Prostate gland (tissue), 2 donors: ENCODE data around the gene DKC1. TPM values are rescaled to one million over a fixed set of nuclear protein-coding genes. Genes with fewer than 3 reads are reported as not detected.
"Not testable (repeated sequence)": the region's sequence is repeated elsewhere in the genome, so short reads cannot be mapped to it uniquely, and the experiment has no call there.

ENCODE experiments used
- DNase-seq: peaks from one replicate; pipeline ENCODE4 v3.0.0-alpha.2; 2019; ENCODE audit warnings: low spot score
- H3K27ac ChIP-seq, 2 donors: fragments of 200-600 bp; sonication (generic); 2 replicates each; pipeline ENCODE4 v1.5.1; 2017 to 2019
- H3K27me3 ChIP-seq: fragments of 200-600 bp; sonication (generic); replicated peaks from 2 replicates; pipeline ENCODE4 v1.5.1; 2019; ENCODE audit not compliant: insufficient read depth
- H3K36me3 ChIP-seq, 2 donors: fragments of 200-600 bp; sonication (generic); 1 replicate in 1 of 2; 2 replicates in 1 of 2; pipeline versions ENCODE4 v1.5.1 to v1.8.1; 2017 to 2019
- H3K4me1 ChIP-seq: fragments of 200-600 bp; sonication (generic); replicated peaks from 2 replicates; pipeline ENCODE4 v1.5.1; 2019
- H3K4me3 ChIP-seq, 2 donors: fragments of 200-600 bp; sonication (generic); 2 replicates each; pipeline ENCODE4 v1.5.1; 2017 to 2019
- H3K9me3 ChIP-seq: fragments of 200-600 bp; sonication (generic); 2 replicates; pipeline ENCODE4 v1.5.1; 2017
- CTCF ChIP-seq, 4 experiments: fragments of 200-600 bp in 2 of 4; fragments of 450-650 bp in 2 of 4; sonication (generic) in 2 of 4; IDR thresholded peaks; 1 replicate in 3 of 4; 2 replicates in 1 of 4; pipeline ENCODE4 v1.5.1; 2016 to 2019; ENCODE audit warnings: antibody characterized with exemption in 4 of 4, mild to moderate bottlenecking in 2 of 4, moderate library complexity in 2 of 4
- POLR2A ChIP-seq: fragments of 450-650 bp; IDR thresholded peaks from one replicate; pipeline ENCODE4 v1.6.1; 2016; ENCODE audit warnings: antibody characterized with exemption, mild to moderate bottlenecking
- POLR2AphosphoS5 ChIP-seq: sonication (generic); formaldehyde crosslinking; IDR thresholded peaks from one replicate; pipeline ENCODE4 v1.6.1; 2017; ENCODE audit warnings: antibody characterized with exemption
- WGBS: methylation state at CpG from one replicate; pipeline ENCODE4 v1.1.5; 2018; 5-methylcytosine and 5-hydroxymethylcytosine counted together
- intact Hi-C: fragments of 100-400 bp; cut with DNase I; formaldehyde crosslinking; loops from one replicate; pipeline ENCODE4 v1.14.2; 2022
- small RNA-seq, 2 donors: library from RNA; depleted of rRNA; stranded (forward); fragments of <200 nt; gene quantifications; one replicate each; pipeline ENCODE3, GENCODE V24; 2016
- total RNA-seq, 2 donors: library from RNA; depleted of rRNA; stranded (reverse); fragments of >200 nt; gene quantifications; one replicate each; pipeline ENCODE4 v1.1.0, GENCODE V29; 2016

DKC1 gene
- total RNA-seq, 2 donors from 2014 or later, result 22.6 to 58.2 TPM

- no peaks in the 10 kb centered on the region for H3K36me3 ChIP-seq
- no peak overlapping the region for H3K27ac ChIP-seq
- no peaks in the 10 kb centered on the region for H3K4me1 ChIP-seq
- no peaks in the 10 kb centered on the region for H3K27me3 ChIP-seq
- no peaks in the 10 kb centered on the region for H3K9me3 ChIP-seq
- H3K4me3 ChIP-seq, result no peak overlapping the region
- intact Hi-C loops, result no loop called here
- DNase-seq, result no peak
- TF ChIP-seq POLR2A (no peak), CTCF (IDR thresholded peaks at IDR 0.05) (no peak), POLR2AphosphoS5 (no peak)
Observed at GRCh38 chrX:154821523-154821922, 58.9 kb downstream of the DKC1 start.

- no peaks in the 10 kb centered on the region for H3K36me3 ChIP-seq
- intact Hi-C loops, result no loop called here
- no peak for TF ChIP-seq CTCF (IDR thresholded peaks at IDR 0.05)
- TF ChIP-seq POLR2A, result no peak
- no peak for TF ChIP-seq POLR2AphosphoS5
- WGBS, result 58% methylated on average over 3 of the region's 3 CpGs
- no peaks in the 10 kb centered on the region for H3K27me3 ChIP-seq
- H3K27ac ChIP-seq, result no peak overlapping the region
- no peak overlapping the region for H3K4me3 ChIP-seq
- no peak for DNase-seq
- no peaks in the 10 kb centered on the region for H3K4me1 ChIP-seq
- H3K9me3 ChIP-seq, result no peaks in the 10 kb centered on the region
Observed at GRCh38 chrX:154822029-154822428, 59.4 kb downstream of the DKC1 start.

GRCh38 chrX:154824638-154825037 is 62.0 kb downstream of the DKC1 start:
- intact Hi-C loops, result no loop called here
- H3K27ac ChIP-seq, result no peak overlapping the region
- WGBS, result 47% methylated on average over 1 of the region's 1 CpG
- TF ChIP-seq POLR2AphosphoS5, result no peak
- no peak for TF ChIP-seq CTCF (IDR thresholded peaks at IDR 0.05)
- no peak overlapping the region for H3K4me3 ChIP-seq
- DNase-seq, result no peak
- no peaks in the 10 kb centered on the region for H3K27me3 ChIP-seq
- H3K4me1 ChIP-seq, result no peaks in the 10 kb centered on the region
- H3K9me3 ChIP-seq, result no peaks in the 10 kb centered on the region
- H3K36me3 ChIP-seq, result no peaks in the 10 kb centered on the region

- H3K27ac ChIP-seq, intact Hi-C loops, H3K4me3 ChIP-seq, H3K9me3 ChIP-seq, H3K36me3 ChIP-seq, H3K4me1 ChIP-seq, H3K27me3 ChIP-seq, DNase-seq: not testable (repeated sequence)
- WGBS, result no CpG with 5 or more reads among the region's 3 CpGs
Observed at GRCh38 chrX:154825586-154825985, 62.9 kb downstream of the DKC1 start.

Small RNA genes within 50 kb of the gene (small RNA-seq; reads per million reads assigned to genes)
- 0 reads per million in 2 donors for gene SNORA36A

Other genes starting within 250 kb of the DKC1 start
- 10 to 100 TPM; 52.0 to 72.7 TPM for gene FAM3A, start 246.6 kb upstream of the DKC1 start, total RNA-seq
- 100 to 1,000 TPM in 1 of 2 donors, 10 to 100 TPM in 1; 27.9 to 300 TPM for gene G6PD, start 216.0 kb upstream of the DKC1 start, total RNA-seq
- 10 to 100 TPM; 16.4 to 31.7 TPM for gene IKBKG, start 215.2 kb upstream of the DKC1 start, total RNA-seq
- gene CTAG1A, start 177.7 kb upstream of the DKC1 start, total RNA-seq, result 10 to 100 TPM in 1 of 2 donors, not detected in 1; 11.8 TPM
- gene CTAG1B, start 143.6 kb upstream of the DKC1 start, total RNA-seq, result 1 to 10 TPM in 1 of 2 donors, not detected in 1; 8.7 TPM
- gene CTAG2, start 109.3 kb upstream of the DKC1 start, total RNA-seq, result 10 to 100 TPM in 1 of 2 donors, not detected in 1; 15.4 TPM
- 10 to 100 TPM in 1 of 2 donors, 1 to 10 TPM in 1; 1.5 to 12.8 TPM for gene GAB3, start 11.8 kb upstream of the DKC1 start, total RNA-seq
- gene MPP1, start 42.6 kb downstream of the DKC1 start, total RNA-seq, result 10 to 100 TPM; 38.2 to 43.6 TPM
- gene SMIM9, start 71.8 kb downstream of the DKC1 start, total RNA-seq, result not detected
- 10 to 100 TPM in 1 of 2 donors, not detected in 1; 12.3 TPM for gene F8A1, start 123.5 kb downstream of the DKC1 start, total RNA-seq